Stomach (tissue), 9 donors: ENCODE measurements around the gene EMP1. TPM values are rescaled to one million over a fixed set of nuclear protein-coding genes. Genes with fewer than 3 reads are reported as not detected.

Experiments
- DNase-seq, 2 donors: peaks; one replicate each; pipeline versions ENCODE4 v3.0.0 to v3.0.0-alpha.2; 2013 to 2019
- H3K27ac ChIP-seq, 5 donors: fragments of 200-600 bp in 4 of 5; sonication (generic) in 4 of 5; one replicate each; pipeline ENCODE4 v1.5.1; 2013 to 2019; ENCODE audit warnings: mild to moderate bottlenecking in 1 of 5, moderate library complexity in 1 of 5
- H3K27me3 ChIP-seq, 3 donors: fragments of 200-600 bp; sonication (generic); one replicate each; pipeline ENCODE4 v1.5.1; 2017 to 2019; ENCODE audit warnings: mixed run types in 1 of 3
- H3K36me3 ChIP-seq, 4 donors: fragments of 200-600 bp; sonication (generic); 1 replicate in 3 of 4; 2 replicates in 1 of 4; pipeline ENCODE4 v1.5.1; 2016 to 2019
- H3K4me1 ChIP-seq, 4 donors: fragments of 200-600 bp; sonication (generic); one replicate each; pipeline ENCODE4 v1.5.1; 2016 to 2019
- H3K4me3 ChIP-seq, 4 donors: fragments of 200-600 bp; sonication (generic) in 3 of 4; one replicate each; pipeline ENCODE4 v1.5.1; 2016 to 2019; ENCODE audit warnings: mild to moderate bottlenecking in 1 of 4
- H3K9me3 ChIP-seq, 4 donors: fragments of 200-600 bp; sonication (generic); one replicate each; pipeline ENCODE4 v1.5.1; 2016 to 2019
- CTCF ChIP-seq, 7 experiments: fragments of 450-650 bp in 4 of 7; fragments of 200-600 bp in 3 of 7; sonication (generic) in 3 of 7; IDR thresholded peaks; one replicate each; pipeline ENCODE4 v1.5.1; 2016 to 2019; ENCODE audit warnings: antibody characterized with exemption in 7 of 7, control low read depth in 2 of 7, mild to moderate bottlenecking in 1 of 7
- EP300 ChIP-seq: sonication (generic); formaldehyde crosslinking; IDR thresholded peaks from one replicate; pipeline ENCODE4 v1.6.1; 2017; ENCODE audit warnings: antibody characterized with exemption
- POLR2A ChIP-seq, 4 donors: fragments of 450-650 bp; IDR thresholded peaks; one replicate each; pipeline ENCODE4 v1.6.1; 2016; ENCODE audit warnings: antibody characterized with exemption in 4 of 4, control low read depth in 2 of 4, mild to moderate bottlenecking in 1 of 4, moderate library complexity in 1 of 4
- POLR2AphosphoS5 ChIP-seq, 3 donors: sonication (generic); formaldehyde crosslinking; IDR thresholded peaks; one replicate each; pipeline ENCODE4 v1.6.1; 2016; ENCODE audit warnings: antibody characterized with exemption in 3 of 3
- WGBS, 5 donors: extraction: QIAGEN DNeasy Blood & Tissue Kit in 3 of 5; methylation state at CpG; one replicate each; pipeline versions ENCODE4 v1.1.5 to v1.1.7; 2013 to 2018; 5-methylcytosine and 5-hydroxymethylcytosine counted together
- intact Hi-C: fragments of 100-400 bp; cut with DNase I; formaldehyde crosslinking; loops from one replicate; pipeline ENCODE4 v1.15.1; 2023; ENCODE audit warnings: low total_unique reads
- polyA plus RNA-seq, 3 donors: library from polyadenylated mRNA; stranded (reverse); fragments of 200-250 nt; gene quantifications; one replicate each; pipeline ENCODE4 v1.2.3, GENCODE V29; 2013
- total RNA-seq, 5 donors: library from RNA; depleted of rRNA; stranded (reverse); fragments of >200 nt; gene quantifications; one replicate each; pipeline versions ENCODE4 v1.1.0 to v1.2.3, GENCODE V29; 2014 to 2016
- donor health status: healthy with polysubstance abuse.
- donor health status: Bipolar disorder and iron deficiency.
- donor health status: healthy.

EMP1 gene
- total and polyA plus RNA-seq, 8 donors, result 6.2 to 209 (median 21.8) TPM

GRCh38 chr12:13206560-13206897 lies 10.0 kb downstream of the EMP1 start:
- Histone ChIP-seq H3K4me3 (no peak overlapping the region), H3K27me3 (peaks cover 0 to 7% (median 0%) of the 10 kb centered on the region in 3 donors), H3K27ac (peak overlapping the region in 3 of 5 donors; percentile 26 to 36 (median 28)), H3K9me3 (no peaks in the 10 kb centered on the region), H3K36me3 (no peaks in the 10 kb centered on the region), H3K4me1 (peaks cover 10 to 82% (median 22%) of the 10 kb centered on the region in 4 donors)
- intact Hi-C loops, result loop anchor here (10.0 kb wide), 1 partner anchor 182 kb away; no protein-coding TSS in a partner anchor
- TF ChIP-seq EP300 (no peak), CTCF (IDR thresholded peaks at IDR 0.05) (no peak), POLR2AphosphoS5 (IDR thresholded peaks at IDR 0.05) (no peak), POLR2A (IDR thresholded peaks at IDR 0.05) (no peak)
- DNase-seq, result no peak
- 65 to 88% (median 78%) methylated on average over 1 of the region's 1 CpG for WGBS, 5 donors

DNA sequence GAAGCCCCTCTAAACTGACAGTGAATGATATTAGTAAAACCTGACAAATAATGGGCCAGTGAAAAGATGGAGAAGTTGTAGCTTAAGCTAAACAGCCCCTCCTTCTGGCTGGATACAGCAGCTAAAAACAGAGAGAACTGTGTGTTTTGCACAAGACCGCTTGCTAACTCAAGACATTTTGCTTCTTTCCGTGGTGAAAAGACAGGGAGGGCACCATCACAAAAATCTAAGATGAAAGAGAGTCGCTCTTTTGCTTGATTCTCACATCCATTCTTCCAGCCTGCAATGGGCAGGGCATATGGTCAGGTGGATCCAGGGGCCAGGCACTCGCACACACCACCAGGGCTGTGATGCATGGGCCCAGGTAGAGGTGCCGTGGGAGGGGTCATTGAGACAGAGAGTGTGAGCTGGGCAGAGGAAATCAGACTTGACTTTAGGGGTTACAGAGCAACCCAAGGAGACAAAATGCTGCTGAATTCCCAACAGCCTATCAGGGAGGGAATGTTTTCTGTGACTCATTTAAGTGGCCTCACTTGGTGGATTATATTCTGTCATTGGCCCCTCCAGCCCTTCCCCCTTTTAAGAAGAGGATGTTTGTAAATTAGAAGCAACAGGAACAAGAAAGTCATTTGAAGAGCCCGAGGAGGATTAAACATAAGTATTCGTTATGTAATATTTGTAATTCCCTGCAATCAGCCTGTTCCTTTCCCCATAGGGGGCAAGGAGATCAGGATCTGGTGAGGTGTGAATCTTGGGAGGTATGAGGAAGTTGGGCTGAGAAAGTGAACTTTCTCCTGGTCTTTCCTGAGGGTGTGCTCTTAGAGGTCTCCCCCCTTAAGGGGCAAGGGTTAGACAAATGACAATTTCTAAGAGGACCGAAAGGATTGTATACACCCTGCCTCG lies 12.3 kb downstream of the EMP1 start:
- peaks cover 4 to 16% (median 11%) of the 10 kb centered on the region in 4 donors for H3K36me3 ChIP-seq
- H3K27me3 ChIP-seq, result no peaks in the 10 kb centered on the region
- peak overlapping the region in 4 of 5 donors; percentile 0 to 33 (median 22) for H3K27ac ChIP-seq
- no peak overlapping the region for H3K4me3 ChIP-seq
- peak in 1 of 2 donors; percentile 59 for DNase-seq
- intact Hi-C loops, result loop anchor here (10.0 kb wide), 1 partner anchor 184 kb away; no protein-coding TSS in a partner anchor
- no peaks in the 10 kb centered on the region for H3K9me3 ChIP-seq
- TF ChIP-seq CTCF (IDR thresholded peaks at IDR 0.05) (peak in 4 of 7 experiments; percentile 10 to 34 (median 26)), POLR2AphosphoS5 (IDR thresholded peaks at IDR 0.05) (no peak)
- H3K4me1 ChIP-seq, result peaks cover 14 to 78% (median 26%) of the 10 kb centered on the region in 4 donors
- 47 to 56% (median 53%) methylated on average over 8 to 9 of the region's 9 CpGs for whole genome bisulfite sequencing, 5 donors

DNA sequence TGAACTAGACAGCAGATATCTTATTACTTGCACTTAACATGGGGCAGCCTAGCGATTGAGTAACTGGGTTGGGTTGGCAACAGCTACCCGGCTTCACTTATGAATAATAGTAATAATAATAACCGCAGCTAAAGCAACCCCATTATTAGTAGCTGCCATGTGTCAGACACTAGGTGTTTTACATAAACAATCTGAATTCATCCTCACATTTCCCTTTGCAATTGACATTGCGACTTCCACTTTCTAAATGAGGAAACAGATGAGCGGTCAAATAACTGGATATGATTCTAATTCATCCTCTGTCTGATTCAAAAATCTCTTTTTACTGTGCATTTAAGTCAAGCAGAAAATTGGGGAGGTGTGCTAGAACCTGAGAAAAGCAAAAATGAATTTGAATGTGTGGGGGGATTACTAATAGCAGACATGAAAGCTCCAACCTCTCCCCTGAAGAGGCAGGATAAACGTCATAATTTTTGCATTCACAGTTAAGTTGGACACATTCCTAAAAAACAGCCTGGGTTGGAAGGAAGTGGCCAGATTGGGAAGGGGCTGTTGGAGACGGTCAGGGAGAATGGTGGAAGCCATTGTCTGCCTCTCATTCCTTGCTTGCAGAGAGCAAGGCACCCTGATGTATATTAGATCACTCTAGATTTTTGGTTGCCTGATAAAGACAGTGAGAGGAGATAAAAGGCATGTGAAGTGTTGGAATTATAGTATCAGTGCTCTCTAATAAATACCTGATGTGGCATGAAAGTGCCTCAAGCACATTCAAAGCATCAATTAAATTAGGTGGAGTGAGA lies 13.1 kb downstream of the EMP1 start:
- WGBS, 5 donors, result 57 to 63% (median 59%) methylated on average over 7 of the region's 7 CpGs
- Histone ChIP-seq H3K4me1 (peaks cover 14 to 71% (median 24%) of the 10 kb centered on the region in 4 donors), H3K27me3 (no peaks in the 10 kb centered on the region), H3K4me3 (no peak overlapping the region), H3K36me3 (peaks cover 4 to 25% (median 20%) of the 10 kb centered on the region in 4 donors), H3K9me3 (no peaks in the 10 kb centered on the region), H3K27ac (peak overlapping the region in 4 of 5 donors; percentile 0 to 33 (median 22))
- intact Hi-C loops, result loop anchor here (5.0 to 10.0 kb wide), 3 partner anchors 112 to 297 kb away; no protein-coding TSS in a partner anchor
- no peak for TF ChIP-seq POLR2AphosphoS5 (IDR thresholded peaks at IDR 0.05)
- TF ChIP-seq EP300, result no peak
- no peak for TF ChIP-seq CTCF (IDR thresholded peaks at IDR 0.05)
- TF ChIP-seq POLR2A (IDR thresholded peaks at IDR 0.05), result no peak
- peak in 1 of 2 donors; percentile 29 for DNase-seq
